ENCODE measurements around the gene ZBBX. TPM values are rescaled to one million over a fixed set of nuclear protein-coding genes. Genes with fewer than 3 reads are reported as not detected.

The ZBBX gene
- total and polyA plus RNA-seq, 10 of the 15 experiments (the other 5 are each of a cell fraction or from before 2014, with no cell fraction given), result 0.01 to 0.34 (median 0.17) TPM; not detected in 6

GRCh38 chr3:167288737-167289136 lies 91.4 kb downstream of the ZBBX start (continued):
- no peak for TF ChIP-seq ZBTB40 (IDR thresholded peaks at IDR 0.05; ENCODE audit: borderline replicate concordance)

GRCh38 chr3:167287308-167287707 lies 92.8 kb downstream of the ZBBX start:
- intact Hi-C loops (cut with micrococcal nuclease; ENCODE audit: unreplicated experiment) (no loop called here), in situ Hi-C loops (cut with MboI) (no loop called here)
- RAD21 ChIA-PET (ENCODE audit: unreplicated experiment), result no interaction called here
- H3K4me2 ChIP-seq (ENCODE audit: control insufficient read depth, insufficient read depth), result no peak overlapping the region
- no peak for DNase-seq (ENCODE audit: low read depth, low spot score)
- SMC1A ChIA-PET (ENCODE audit: uncharacterized antibody, unreplicated experiment), result no interaction called here
- no peaks in the 10 kb centered on the region for H3K36me3 ChIP-seq (ENCODE audit: control insufficient read depth in 2 of 2, insufficient read depth in 2 of 2, low read length in 1 of 2)
- CTCF ChIA-PET, result no interaction called here
- no peak overlapping the region for H3K27ac ChIP-seq (ENCODE audit: control insufficient read depth, insufficient read depth)
- no peaks in the 10 kb centered on the region for H3K4me1 ChIP-seq (ENCODE audit: control insufficient read depth, insufficient read depth, low read length)
- BruUV-seq (replicated peaks), result no TSS peak
- H3K4me3 ChIP-seq, result no peak overlapping the region
- no peaks in the 10 kb centered on the region for H4K20me1 ChIP-seq (ENCODE audit: control insufficient read depth, insufficient read depth)
- 16% methylated on average over 3 of the region's 3 CpGs for WGBS (ENCODE audit: insufficient coverage, insufficient replicate concordance, low lambda C conversion rate, missing lambda C conversion rate)
- ATAC-seq, result no peak
- no peaks in the 10 kb centered on the region for H3K9me3 ChIP-seq (replicated peaks; ENCODE audit: control insufficient read depth, insufficient read depth, low read length)
- H3K27me3 ChIP-seq (replicated peaks in 1 of 2; ENCODE audit: control insufficient read depth in 2 of 2, insufficient read depth in 2 of 2, low read length in 1 of 2), result no peaks in the 10 kb centered on the region
- POLR2A ChIA-PET, result no interaction called here
- no peak for FAIRE-seq
- no peak overlapping the region for H3K9ac ChIP-seq (ENCODE audit: control insufficient read depth, insufficient read depth, low read length)
- no peak overlapping the region for H2AFZ ChIP-seq (ENCODE audit: control insufficient read depth, low read depth, low read length)
- H3K79me2 ChIP-seq (ENCODE audit: control insufficient read depth, insufficient read depth, low read length), result no peaks in the 10 kb centered on the region
- no peak for TF ChIP-seq JUND (IDR thresholded peaks at IDR 0.05; ENCODE audit: low read depth, low read length)
- TF ChIP-seq SMC3 (IDR thresholded peaks at IDR 0.05; ENCODE audit: borderline replicate concordance, low read length), result no peak
- no peak for TF ChIP-seq NFIC (IDR thresholded peaks at IDR 0.05; ENCODE audit: low read depth, low read length)
- TF ChIP-seq YBX1 (IDR thresholded peaks at IDR 0.05), result no peak
- TF ChIP-seq IRF5 (IDR thresholded peaks at IDR 0.05; ENCODE audit: borderline replicate concordance), result no peak
- no peak for TF ChIP-seq KDM1A (IDR thresholded peaks at IDR 0.05; ENCODE audit: borderline replicate concordance)
- TF ChIP-seq ZNF592 (IDR thresholded peaks at IDR 0.05), result no peak
- TF ChIP-seq CREM (IDR thresholded peaks at IDR 0.05; ENCODE audit: low read depth), result no peak
- no peak for TF ChIP-seq USF2 (IDR thresholded peaks at IDR 0.05; ENCODE audit: borderline replicate concordance, low read depth, low read length)
